HepG2 (cell line): ENCODE results near the gene MFF. TPM values are rescaled to one million over a fixed set of nuclear protein-coding genes. Genes with fewer than 3 reads are reported as not detected.

ENCODE experiments used
- ARID4A ChIP-seq: sonication (generic); formaldehyde crosslinking; IDR thresholded peaks from 2 replicates; pipeline ENCODE4 v1.5.0; 2020; ENCODE audit warnings: mild to moderate bottlenecking, missing genetic modification reagents, borderline replicate concordance
- CENPX ChIP-seq: sonication (generic); formaldehyde crosslinking; IDR thresholded peaks from 2 replicates; pipeline ENCODE4 v1.9.0; 2021; ENCODE audit warnings: mild to moderate bottlenecking, missing genetic modification reagents, moderate library complexity
- EHMT2 ChIP-seq: fragments of 200-600 bp; sonication (generic); IDR thresholded peaks from 2 replicates; pipeline ENCODE4 v1.7.0; 2017; ENCODE audit warnings: antibody characterized with exemption, low read depth, low read length, borderline replicate concordance
- ETV6 ChIP-seq: sonication (generic); formaldehyde crosslinking; conservative IDR thresholded peaks from 2 replicates; pipeline ENCODE4 v1.4.0; 2020; ENCODE audit warnings: missing genetic modification reagents
- FLYWCH1 ChIP-seq: sonication (generic); formaldehyde crosslinking; IDR thresholded peaks from 2 replicates; pipeline ENCODE4 v1.8.1; 2023; ENCODE audit warnings: mild to moderate bottlenecking, missing genetic modification reagents
- HNF4A ChIP-seq: sonication (generic); formaldehyde crosslinking; IDR thresholded peaks from 2 replicates; pipeline ENCODE4 v1.4.0; 2020; ENCODE audit warnings: missing genetic modification reagents
- KLF6 ChIP-seq: IDR thresholded peaks from 2 replicates; pipeline ENCODE4 v1.8.0; 2016; ENCODE audit warnings: missing biosample characterization, missing genetic modification reagents
- MNT ChIP-seq: fragments of 450-650 bp; IDR thresholded peaks from 2 replicates; pipeline ENCODE4 v1.6.1; 2016
- NFIC ChIP-seq: IDR thresholded peaks from 2 replicates; pipeline ENCODE4 v1.6.1; 2012; ENCODE audit warnings: mild to moderate bottlenecking, low read length, inconsistent platforms
- RCOR2 ChIP-seq: IDR thresholded peaks from 2 replicates; pipeline ENCODE4 v1.6.1; 2016; ENCODE audit warnings: missing biosample characterization, missing genetic modification reagents
- SOX13 ChIP-seq, 3 experiments: fragments of 450-650 bp in 1 of 3; sonication (generic) in 1 of 3; formaldehyde crosslinking in 1 of 3; IDR thresholded peaks in 2 of 3; conservative IDR thresholded peaks in 1 of 3; 2 replicates each; pipeline versions ENCODE4 v1.5.0 to v1.6.1; 2016 to 2020; ENCODE audit warnings: antibody characterized with exemption in 1 of 3, mild to moderate bottlenecking in 1 of 3, missing compliant biosample characterization in 1 of 3, missing genetic modification reagents in 1 of 3, moderate library complexity in 1 of 3
- ZNF138 ChIP-seq: sonication (generic); formaldehyde crosslinking; IDR thresholded peaks from 2 replicates; pipeline ENCODE4 v1.5.0; 2020; ENCODE audit warnings: mild to moderate bottlenecking, low read depth, missing genetic modification reagents
- ZNF556 ChIP-seq: sonication (generic); formaldehyde crosslinking; IDR thresholded peaks from 2 replicates; pipeline ENCODE4 v1.4.0; 2020; ENCODE audit warnings: mild to moderate bottlenecking, missing genetic modification reagents, borderline replicate concordance
- ZNF577 ChIP-seq: sonication (generic); formaldehyde crosslinking; IDR thresholded peaks from 2 replicates; pipeline ENCODE4 v1.4.0; 2020; ENCODE audit warnings: mild to moderate bottlenecking, low read depth, missing genetic modification reagents, borderline replicate concordance
- polyA plus RNA-seq, 8 experiments: library from polyadenylated mRNA; depleted of rRNA in 3 of 8; stranded (reverse) in 7 of 8; unstranded in 1 of 8; fragments of >200 nt; fragmentation: Illumina TruSeq in 4 of 8; extraction: Trizol in 4 of 8; gene quantifications; 2 replicates each; pipeline versions ENCODE4 v1.2.1 to v1.2.3, GENCODE V29; 2011 to 2016; ENCODE audit warnings: low read depth in 4 of 8, missing spikeins in 1 of 8, mixed read lengths in 1 of 8; ENCODE audit not compliant: insufficient read depth in 1 of 8
- total RNA-seq, 5 experiments: library from RNA; depleted of rRNA; stranded (reverse); fragments of >200 nt; fragmentation: Illumina TruSeq; extraction: Trizol; gene quantifications; 2 replicates each; pipeline ENCODE4 v1.2.3, GENCODE V29; 2016; ENCODE audit warnings: low read depth in 1 of 5
- TF ChIP-seq, protein P1 (sequence below): sonication (generic); formaldehyde crosslinking; IDR thresholded peaks from 2 replicates; pipeline ENCODE4 v1.5.0; 2020; ENCODE audit warnings: mild to moderate bottlenecking, low read depth, missing genetic modification reagents, borderline replicate concordance
- TF ChIP-seq, protein P2 (sequence below): sonication (generic); formaldehyde crosslinking; IDR thresholded peaks from 2 replicates; pipeline ENCODE4 v1.4.0; 2020; ENCODE audit warnings: mild to moderate bottlenecking, missing genetic modification reagents
- TF ChIP-seq, protein P3 (sequence below): sonication (generic); formaldehyde crosslinking; IDR thresholded peaks from 2 replicates; pipeline ENCODE4 v1.8.0; 2022; ENCODE audit warnings: low read depth, missing genetic modification reagents

Gene MFF
- total and polyA plus RNA-seq, 2 of the 13 experiments (the other 11 are each of a cell fraction or from before 2014, with no cell fraction given): 81.9 to 156 TPM

- TF ChIP-seq, protein P1, sequence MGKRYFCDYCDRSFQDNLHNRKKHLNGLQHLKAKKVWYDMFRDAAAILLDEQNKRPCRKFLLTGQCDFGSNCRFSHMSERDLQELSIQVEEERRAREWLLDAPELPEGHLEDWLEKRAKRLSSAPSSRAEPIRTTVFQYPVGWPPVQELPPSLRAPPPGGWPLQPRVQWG (CRISPR knock-in tag): no peak
- TF ChIP-seq SOX13 (IDR thresholded peaks at IDR 0.05) (no peak), SOX13 (CRISPR knock-in tag; conservative IDR thresholded peaks at IDR 0.05 in 1 of 2, IDR thresholded peaks at IDR 0.05 in 1 of 2) (peak in 1 of 2 experiments; percentile 74; a peak in 2 of 4 replicates), CENPX (CRISPR knock-in tag) (no peak), NFIC (peak; percentile 40; the same call in 1 of the 2 replicates), HNF4A (CRISPR knock-in tag) (peak; percentile 42), ZNF577 (CRISPR knock-in tag) (no peak), MNT (peak; percentile 65), KLF6 (peak; percentile 98), RCOR2 (CRISPR knock-in tag) (0 out of 2 replicates have a peak, but pooled peaks have one; percentile 43), ZNF556 (CRISPR knock-in tag) (peak; percentile 93), ARID4A (CRISPR knock-in tag) (peak; percentile 96), ZNF138 (CRISPR knock-in tag) (peak; percentile 98), FLYWCH1 (CRISPR knock-in tag) (0 out of 2 replicates have a peak, but pooled peaks have one; percentile 26), ETV6 (CRISPR knock-in tag) (peak; percentile 93), EHMT2 (peak; percentile 99; the same call in 1 of the 2 replicates)
- TF ChIP-seq, protein P2, sequence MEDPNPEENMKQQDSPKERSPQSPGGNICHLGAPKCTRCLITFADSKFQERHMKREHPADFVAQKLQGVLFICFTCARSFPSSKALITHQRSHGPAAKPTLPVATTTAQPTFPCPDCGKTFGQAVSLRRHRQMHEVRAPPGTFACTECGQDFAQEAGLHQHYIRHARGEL (CRISPR knock-in tag): no peak
- TF ChIP-seq, protein P3, sequence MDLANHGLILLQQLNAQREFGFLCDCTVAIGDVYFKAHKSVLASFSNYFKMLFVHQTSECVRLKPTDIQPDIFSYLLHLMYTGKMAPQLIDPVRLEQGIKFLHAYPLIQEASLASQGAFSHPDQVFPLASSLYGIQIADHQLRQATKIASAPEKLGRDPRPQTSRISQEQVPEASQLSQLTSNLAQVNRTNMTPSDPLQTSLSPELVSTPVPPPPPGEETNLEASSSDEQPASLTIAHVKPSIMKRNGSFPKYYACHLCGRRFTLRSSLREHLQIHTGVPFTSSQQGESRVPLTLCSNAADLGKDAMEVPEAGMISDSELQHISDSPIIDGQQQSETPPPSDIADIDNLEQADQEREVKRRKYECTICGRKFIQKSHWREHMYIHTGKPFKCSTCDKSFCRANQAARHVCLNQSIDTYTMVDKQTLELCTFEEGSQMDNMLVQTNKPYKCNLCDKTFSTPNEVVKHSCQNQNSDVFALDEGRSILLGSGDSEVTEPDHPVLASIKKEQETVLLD: peak; percentile 93
These were observed at the start of gene MFF (continued) for GRCh38 chr2:227324995-227325838.
